HCT116 (cell line): Measurements from ENCODE around the gene KTN1. TPM values are rescaled to one million over a fixed set of nuclear protein-coding genes. Genes with fewer than 3 reads are reported as not detected.

Experiments used
- ATAC-seq: fragments of 200-7000 bp; cut with Tn5 transposase; 2 replicates; pipeline ENCODE4 v1.9.1; 2020; ENCODE audit warnings: mild to moderate bottlenecking, moderate library complexity
- BruUV-seq: library from RNA; stranded (reverse); fragments of 400-500 nt; replicated peaks from 2 replicates; lab custom pipeline; 2021; lab: Mats Ljungman, UMichigan
- CTCF ChIA-PET: fragments of 300-600 bp; sonication (Branson Sonifier 250); formaldehyde crosslinking; loops from one replicate; lab custom pipeline; 2021; ENCODE audit warnings: antibody characterized with exemption; lab: Charles Lee
- POLR2A ChIA-PET: fragments of 300-600, 350-600 bp; sonication (Branson Sonifier 250); formaldehyde crosslinking; loops from one replicate; lab custom pipeline; 2021; ENCODE audit warnings: antibody characterized with exemption; lab: Charles Lee
- RAD21 ChIA-PET, 2 experiments: fragments of 300-600 bp; sonication (Branson Sonifier 250); formaldehyde crosslinking; loops; one replicate each; lab custom pipeline; 2023; ENCODE audit warnings: low total read pairs in 2 of 2; ENCODE audit not compliant: uncharacterized antibody in 2 of 2, unreplicated experiment in 2 of 2, low non-redundant PET in 1 of 2; lab: Charles Lee
- DNase-seq: peaks from one replicate; pipeline ENCODE4 v3.0.0-alpha.2; 2010; ENCODE audit warnings: low read depth, low spot score
- H2AFZ ChIP-seq: fragments of 200-600 bp; shearing (Covaris generic), sonication (generic); 2 replicates; pipeline ENCODE4 v1.6.1; 2017; ENCODE audit warnings: low read depth, mixed run types, mixed read lengths, antibody characterized with exemption, low read length; ENCODE audit not compliant: poor library complexity, severe bottlenecking
- H3K27ac ChIP-seq: 2 replicates; pipeline ENCODE4 v1.5.1; 2012; ENCODE audit warnings: low read depth, low read length
- H3K27me3 ChIP-seq: fragments of 200-600 bp; sonication (generic); 2 replicates; pipeline ENCODE4 v1.6.1; 2016; ENCODE audit warnings: mixed run types, low read length, mixed read lengths; ENCODE audit not compliant: insufficient read depth
- H3K36me3 ChIP-seq, 2 experiments: fragments of 200-500 bp in 1 of 2; fragments of 200-600 bp in 1 of 2; sonication (Bioruptor generic) in 1 of 2; sonication (generic) in 1 of 2; 2 replicates each; pipeline versions ENCODE4 v1.5.1 to v1.6.1; 2014 to 2016; ENCODE audit warnings: low read length in 2 of 2, inconsistent platforms in 1 of 2, mixed read lengths in 1 of 2, mixed run types in 1 of 2; ENCODE audit not compliant: insufficient read depth in 2 of 2, control insufficient read depth in 1 of 2
- H3K4me1 ChIP-seq, 2 experiments: fragments of 200-600 bp in 1 of 2; sonication (generic) in 1 of 2; 2 replicates each; pipeline versions ENCODE4 v1.5.1 to v1.6.1; 2012 to 2017; ENCODE audit warnings: low read length in 2 of 2, inconsistent platforms in 1 of 2, mild to moderate bottlenecking in 1 of 2, mixed read lengths in 1 of 2, mixed run types in 1 of 2, moderate library complexity in 1 of 2; ENCODE audit not compliant: insufficient read depth in 2 of 2, control insufficient read depth in 1 of 2
- H3K4me2 ChIP-seq: fragments of 200-600 bp; sonication (generic); 2 replicates; pipeline ENCODE4 v1.6.1; 2017; ENCODE audit warnings: mixed run types, low read length, mixed read lengths
- H3K4me3 ChIP-seq, 2 experiments: fragments of 200-600 bp in 1 of 2; sonication (generic) in 1 of 2; replicated peaks in 1 of 2; 2 replicates each; pipeline ENCODE4 v1.5.1; 2011 to 2016; ENCODE audit warnings: low read length in 2 of 2, control low read depth in 1 of 2, low read depth in 1 of 2, mild to moderate bottlenecking in 1 of 2, mixed read lengths in 1 of 2, mixed run types in 1 of 2
- H3K79me2 ChIP-seq: fragments of 200-600 bp; sonication (generic); 2 replicates; pipeline ENCODE4 v1.6.1; 2017; ENCODE audit warnings: mild to moderate bottlenecking, mixed run types, low read length, moderate library complexity, mixed read lengths; ENCODE audit not compliant: insufficient read depth
- H3K9ac ChIP-seq: fragments of 200-600 bp; sonication (generic); 2 replicates; pipeline ENCODE4 v1.6.1; 2016; ENCODE audit warnings: low read length, mixed read lengths
- H3K9me2 ChIP-seq: fragments of 200-600 bp; sonication (generic), shearing (Covaris generic); 2 replicates; pipeline ENCODE4 v1.6.1; 2017; ENCODE audit warnings: mixed run types, mild to moderate bottlenecking, moderate library complexity; ENCODE audit not compliant: insufficient read depth
- H3K9me3 ChIP-seq, 2 experiments: fragments of 200-500 bp in 1 of 2; fragments of 200-600 bp in 1 of 2; sonication (Bioruptor generic) in 1 of 2; sonication (generic) in 1 of 2; 2 replicates each; pipeline ENCODE4 v1.6.1; 2014 to 2017; ENCODE audit warnings: low read length in 2 of 2, mixed read lengths in 2 of 2, inconsistent platforms in 1 of 2, low read depth in 1 of 2, mild to moderate bottlenecking in 1 of 2, mixed run types in 1 of 2, moderate library complexity in 1 of 2; ENCODE audit not compliant: control insufficient read depth in 1 of 2, insufficient read depth in 1 of 2
- H4K20me1 ChIP-seq: fragments of 200-600 bp; sonication (generic), shearing (Covaris generic); 2 replicates; pipeline ENCODE4 v1.6.1; 2017; ENCODE audit warnings: mixed run types, mild to moderate bottlenecking, moderate library complexity; ENCODE audit not compliant: insufficient read depth
- CBX3 ChIP-seq: IDR thresholded peaks from 2 replicates; pipeline ENCODE4 v1.6.1; 2012; ENCODE audit warnings: low read depth
- EZH2 ChIP-seq: fragments of 200-600 bp; sonication (generic); IDR thresholded peaks from 2 replicates; pipeline ENCODE4 v1.6.1; 2017; ENCODE audit warnings: antibody characterized with exemption, mixed run types
- EZH2phosphoT487 ChIP-seq: fragments of 200-600 bp; IDR thresholded peaks from 2 replicates; pipeline ENCODE4 v1.6.1; 2018; ENCODE audit warnings: antibody characterized with exemption, borderline replicate concordance
- JUND ChIP-seq: IDR thresholded peaks from 2 replicates; pipeline ENCODE4 v1.6.1; 2012
- POLR2A ChIP-seq: IDR thresholded peaks from 2 replicates; pipeline ENCODE4 v1.7.0; 2011; ENCODE audit warnings: borderline replicate concordance; ENCODE audit not compliant: insufficient read depth, insufficient read length; ENCODE audit errors: extremely low read depth
- RAD21 ChIP-seq: IDR thresholded peaks from 2 replicates; pipeline ENCODE4 v1.6.1; 2012; ENCODE audit warnings: low read depth, mild to moderate bottlenecking
- TCF7L2 ChIP-seq: IDR thresholded peaks from 2 replicates; pipeline ENCODE4 v1.7.0; 2011; ENCODE audit warnings: borderline replicate concordance, inconsistent platforms; ENCODE audit not compliant: insufficient read depth, insufficient read length; ENCODE audit errors: extremely low read depth
- YY1 ChIP-seq: IDR thresholded peaks from 2 replicates; pipeline ENCODE4 v1.6.1; 2011; ENCODE audit warnings: low read length, low read depth, moderate library complexity, mild to moderate bottlenecking; ENCODE audit not compliant: insufficient replicate concordance; ENCODE audit errors: extremely low read depth
- ZFX ChIP-seq: fragments of 450-650 bp; IDR thresholded peaks from 2 replicates; pipeline ENCODE4 v1.6.1; 2017
- ZNF274 ChIP-seq: fragments of 200-500 bp; sonication (Bioruptor generic); IDR thresholded peaks from 2 replicates; pipeline ENCODE4 v1.6.1; 2014; ENCODE audit warnings: mild to moderate bottlenecking, low read depth, low read length, inconsistent platforms
- intact Hi-C: fragments of 100-400 bp; cut with micrococcal nuclease; formaldehyde crosslinking; loops from 2 replicates; pipeline ENCODE4 v1.10.0; 2022
- total RNA-seq: library from RNA; stranded (reverse); gene quantifications from one replicate; pipeline ENCODE4 v1.2.1, GENCODE V29; 2021; ENCODE audit not compliant: unreplicated experiment
- TF ChIP-seq, protein P1 (sequence below): IDR thresholded peaks from 2 replicates; pipeline ENCODE4 v1.6.1; 2012
- TF ChIP-seq, protein P2 (sequence below), 3 experiments: fragments of 200-600 bp in 1 of 3; sonication (generic) in 1 of 3; IDR thresholded peaks in 2 of 3; conservative IDR thresholded peaks in 1 of 3; 2 replicates each; pipeline ENCODE4 v1.5.1; 2012 to 2017; ENCODE audit warnings: low read depth in 2 of 3, low read length in 2 of 3, antibody characterized with exemption in 1 of 3, borderline replicate concordance in 1 of 3, control low read depth in 1 of 3, mild to moderate bottlenecking in 1 of 3, mixed read lengths in 1 of 3, mixed run types in 1 of 3, moderate library complexity in 1 of 3; ENCODE audit not compliant: insufficient read depth in 1 of 3

KTN1 gene
- total RNA-seq, 1 experiment from 2014 or later = 105 TPM

DNA sequence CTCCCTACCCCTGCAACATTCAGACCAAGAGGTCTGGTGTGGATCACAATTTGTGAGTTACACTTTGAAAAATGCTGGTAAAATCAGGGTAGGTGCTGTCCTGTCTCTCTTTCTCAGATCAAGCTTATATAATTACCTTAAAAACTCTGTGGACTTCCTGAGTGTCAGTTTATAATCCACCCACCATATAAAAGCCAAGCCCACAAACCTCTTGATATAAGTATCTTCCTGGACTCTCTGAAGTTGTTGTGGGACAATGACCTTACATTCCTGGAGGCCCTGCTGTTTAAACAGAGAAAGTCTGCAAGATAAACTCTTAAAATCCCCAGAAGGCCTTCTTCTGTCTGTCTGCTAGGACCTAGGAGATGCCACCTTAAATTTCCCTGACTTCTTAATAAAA, 11.4 kb upstream of the KTN1 start:
- Histone ChIP-seq H3K9ac (no peak overlapping the region), H3K9me2 (no peaks in the 10 kb centered on the region), H3K36me3 (no peaks in the 10 kb centered on the region), H2AFZ (no peak overlapping the region), H4K20me1 (no peaks in the 10 kb centered on the region), H3K27me3 (no peaks in the 10 kb centered on the region)
- no peak for ATAC-seq
- intact Hi-C loops = no loop called here
- TF ChIP-seq ZNF274 = no peak
- no peak for TF ChIP-seq CBX3
- no peak for TF ChIP-seq ZFX
- no peak for TF ChIP-seq EZH2phosphoT487
- TF ChIP-seq TCF7L2 = no peak
- TF ChIP-seq EZH2 = no peak
- TF ChIP-seq, protein P1, sequence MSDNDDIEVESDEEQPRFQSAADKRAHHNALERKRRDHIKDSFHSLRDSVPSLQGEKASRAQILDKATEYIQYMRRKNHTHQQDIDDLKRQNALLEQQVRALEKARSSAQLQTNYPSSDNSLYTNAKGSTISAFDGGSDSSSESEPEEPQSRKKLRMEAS = no peak
- TF ChIP-seq, protein P2, sequence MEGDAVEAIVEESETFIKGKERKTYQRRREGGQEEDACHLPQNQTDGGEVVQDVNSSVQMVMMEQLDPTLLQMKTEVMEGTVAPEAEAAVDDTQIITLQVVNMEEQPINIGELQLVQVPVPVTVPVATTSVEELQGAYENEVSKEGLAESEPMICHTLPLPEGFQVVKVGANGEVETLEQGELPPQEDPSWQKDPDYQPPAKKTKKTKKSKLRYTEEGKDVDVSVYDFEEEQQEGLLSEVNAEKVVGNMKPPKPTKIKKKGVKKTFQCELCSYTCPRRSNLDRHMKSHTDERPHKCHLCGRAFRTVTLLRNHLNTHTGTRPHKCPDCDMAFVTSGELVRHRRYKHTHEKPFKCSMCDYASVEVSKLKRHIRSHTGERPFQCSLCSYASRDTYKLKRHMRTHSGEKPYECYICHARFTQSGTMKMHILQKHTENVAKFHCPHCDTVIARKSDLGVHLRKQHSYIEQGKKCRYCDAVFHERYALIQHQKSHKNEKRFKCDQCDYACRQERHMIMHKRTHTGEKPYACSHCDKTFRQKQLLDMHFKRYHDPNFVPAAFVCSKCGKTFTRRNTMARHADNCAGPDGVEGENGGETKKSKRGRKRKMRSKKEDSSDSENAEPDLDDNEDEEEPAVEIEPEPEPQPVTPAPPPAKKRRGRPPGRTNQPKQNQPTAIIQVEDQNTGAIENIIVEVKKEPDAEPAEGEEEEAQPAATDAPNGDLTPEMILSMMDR (IDR thresholded peaks at IDR 0.05 in 2 of 3, conservative IDR thresholded peaks at IDR 0.05 in 1 of 3; ENCODE audit: borderline replicate concordance in 1 of 3, insufficient read depth in 1 of 3, low read depth in 2 of 3, low read length in 2 of 3) = no peak
- TF ChIP-seq JUND = no peak
- no peak for TF ChIP-seq YY1
- TF ChIP-seq POLR2A = no peak
- no peak for TF ChIP-seq RAD21
- TF ChIP-seq, all 23 proteins: peak for 0
- RAD21 ChIA-PET = no interaction called here
- CTCF ChIA-PET = no interaction called here
- Histone ChIP-seq H3K79me2 (no peaks in the 10 kb centered on the region), H3K4me1 (no peaks in the 10 kb centered on the region), H3K4me2 (no peak overlapping the region), H3K9me3 (no peaks in the 10 kb centered on the region), H3K27ac (no peak overlapping the region), H3K4me3 (no peak overlapping the region)
- DNase-seq = no peak
- BruUV-seq = no TSS peak
- POLR2A ChIA-PET = no interaction called here
